ENCODE measurements around the gene CCDC9B. TPM values are rescaled to one million over a fixed set of nuclear protein-coding genes. Genes with fewer than 3 reads are reported as not detected.

Gene CCDC9B
- total and polyA plus RNA-seq, 2 donors (not counting 1 experiment from before 2014, with no cell fraction given), result 2.0 to 38.0 TPM

- no peak overlapping the region for H3K4me2 ChIP-seq (ENCODE audit: extremely low read depth, insufficient read depth, low read length)
- H4K20me1 ChIP-seq (ENCODE audit: control insufficient read depth, extremely low read depth, insufficient read depth, low read length), result no peaks in the 10 kb centered on the region
- no peak overlapping the region for H2AFZ ChIP-seq (ENCODE audit: low read length)
- H3K36me3 ChIP-seq (ENCODE audit: control insufficient read depth, insufficient read depth, low read length), result no peaks in the 10 kb centered on the region
- H3K4me3 ChIP-seq (replicated peaks in 1 of 4; ENCODE audit: control extremely low read depth in 1 of 4, insufficient read depth in 1 of 4, low read depth in 3 of 4, low read length in 4 of 4), result no peak overlapping the region
- no peak overlapping the region for H3K27ac ChIP-seq (ENCODE audit: insufficient read depth, low read length)
- H3K27me3 ChIP-seq (ENCODE audit: control insufficient read depth, insufficient read depth, low read length), result peaks cover 24% of the 10 kb centered on the region
- DNase-seq (ENCODE audit: low read depth in 2 of 2), result no peak
- H3K4me1 ChIP-seq (ENCODE audit: control insufficient read depth, extremely low read depth, insufficient read depth, low read length), result peaks cover 3% of the 10 kb centered on the region
- H3K79me2 ChIP-seq (ENCODE audit: control insufficient read depth, insufficient read depth, low read length), result no peaks in the 10 kb centered on the region
- H3K9me3 ChIP-seq (ENCODE audit: control insufficient read depth, insufficient read depth, low read depth, low read length), result no peaks in the 10 kb centered on the region
- no peak for TF ChIP-seq CTCF (conservative IDR thresholded peaks at IDR 0.05 in 1 of 2, IDR thresholded peaks at IDR 0.05 in 1 of 2; ENCODE audit: low read depth in 1 of 2, low read length in 2 of 2)
- no peak for TF ChIP-seq EZH2 (IDR thresholded peaks at IDR 0.05; ENCODE audit: low read length, missing control alignments)
- no peak overlapping the region for H3K9ac ChIP-seq (ENCODE audit: insufficient read depth, low read length)
These were observed 22.9 kb upstream of the CCDC9B start for GRCh38 chr15:40363611-40364010.

DNA sequence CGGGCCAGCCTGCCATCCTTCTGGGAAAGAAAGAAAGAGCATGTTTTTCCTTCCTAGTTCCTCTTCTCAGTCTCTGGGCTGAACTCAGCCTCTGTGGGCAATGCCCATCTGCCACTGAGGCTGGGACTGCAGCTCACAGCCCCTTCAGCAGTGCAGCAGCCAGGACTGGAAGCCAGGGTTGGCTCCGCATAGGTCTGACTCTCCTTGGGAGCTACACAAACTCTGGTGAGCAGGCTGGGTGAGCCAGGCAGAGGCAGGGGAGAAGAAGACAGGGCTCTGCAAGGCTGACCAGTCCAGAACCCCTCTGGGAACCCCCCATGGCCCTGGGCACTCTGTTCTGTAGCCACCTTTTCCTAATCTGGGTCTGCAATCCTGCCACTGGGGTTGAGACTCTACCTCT, 20.9 kb upstream of the CCDC9B start:
- H3K79me2 ChIP-seq (ENCODE audit: control insufficient read depth, insufficient read depth, low read length), result no peaks in the 10 kb centered on the region
- H3K4me3 ChIP-seq (replicated peaks in 1 of 4; ENCODE audit: control extremely low read depth in 1 of 4, insufficient read depth in 1 of 4, low read depth in 3 of 4, low read length in 4 of 4), result no peak overlapping the region
- TF ChIP-seq CTCF (conservative IDR thresholded peaks at IDR 0.05 in 1 of 2, IDR thresholded peaks at IDR 0.05 in 1 of 2; ENCODE audit: low read depth in 1 of 2, low read length in 2 of 2) (no peak), EZH2 (IDR thresholded peaks at IDR 0.05; ENCODE audit: low read length, missing control alignments) (no peak)
- no peak overlapping the region for H3K4me2 ChIP-seq (ENCODE audit: extremely low read depth, insufficient read depth, low read length)
- H2AFZ ChIP-seq (ENCODE audit: low read length), result no peak overlapping the region
- H3K9me3 ChIP-seq (ENCODE audit: control insufficient read depth, insufficient read depth, low read depth, low read length), result no peaks in the 10 kb centered on the region
- peaks cover 25% of the 10 kb centered on the region for H3K27me3 ChIP-seq (ENCODE audit: control insufficient read depth, insufficient read depth, low read length)
- peaks cover 3% of the 10 kb centered on the region for H3K4me1 ChIP-seq (ENCODE audit: control insufficient read depth, extremely low read depth, insufficient read depth, low read length)
- DNase-seq (ENCODE audit: low read depth in 2 of 2), result no peak
- no peaks in the 10 kb centered on the region for H3K36me3 ChIP-seq (ENCODE audit: control insufficient read depth, insufficient read depth, low read length)
- no peak overlapping the region for H3K9ac ChIP-seq (ENCODE audit: insufficient read depth, low read length)
- no peak overlapping the region for H3K27ac ChIP-seq (ENCODE audit: insufficient read depth, low read length)
- no peaks in the 10 kb centered on the region for H4K20me1 ChIP-seq (ENCODE audit: control insufficient read depth, extremely low read depth, insufficient read depth, low read length)

- TF ChIP-seq CTCF (conservative IDR thresholded peaks at IDR 0.05 in 1 of 2, IDR thresholded peaks at IDR 0.05 in 1 of 2; ENCODE audit: low read depth in 1 of 2, low read length in 2 of 2) (no peak), EZH2 (IDR thresholded peaks at IDR 0.05; ENCODE audit: low read length, missing control alignments) (no peak)
These were observed 19.3 kb upstream of the CCDC9B start for GRCh38 chr15:40360015-40360414.

More at GRCh38 chr15:40360015-40360414, 19.3 kb upstream of the CCDC9B start:
- Histone ChIP-seq H3K79me2 (ENCODE audit: control insufficient read depth, insufficient read depth, low read length) (no peaks in the 10 kb centered on the region), H3K9ac (ENCODE audit: insufficient read depth, low read length) (no peak overlapping the region), H3K27me3 (ENCODE audit: control insufficient read depth, insufficient read depth, low read length) (peaks cover 28% of the 10 kb centered on the region), H3K4me1 (ENCODE audit: control insufficient read depth, extremely low read depth, insufficient read depth, low read length) (peaks cover 3% of the 10 kb centered on the region), H3K36me3 (ENCODE audit: control insufficient read depth, insufficient read depth, low read length) (no peaks in the 10 kb centered on the region), H3K4me3 (replicated peaks in 1 of 4; ENCODE audit: control extremely low read depth in 1 of 4, insufficient read depth in 1 of 4, low read depth in 3 of 4, low read length in 4 of 4) (no peak overlapping the region), H2AFZ (ENCODE audit: low read length) (no peak overlapping the region), H3K4me2 (ENCODE audit: extremely low read depth, insufficient read depth, low read length) (no peak overlapping the region), H3K9me3 (ENCODE audit: control insufficient read depth, insufficient read depth, low read depth, low read length) (no peaks in the 10 kb centered on the region), H4K20me1 (ENCODE audit: control insufficient read depth, extremely low read depth, insufficient read depth, low read length) (no peaks in the 10 kb centered on the region), H3K27ac (ENCODE audit: insufficient read depth, low read length) (no peak overlapping the region)
- DNase-seq (ENCODE audit: low read depth in 2 of 2), result no peak
